ENCODE results near the gene OSBPL3.

DNA sequence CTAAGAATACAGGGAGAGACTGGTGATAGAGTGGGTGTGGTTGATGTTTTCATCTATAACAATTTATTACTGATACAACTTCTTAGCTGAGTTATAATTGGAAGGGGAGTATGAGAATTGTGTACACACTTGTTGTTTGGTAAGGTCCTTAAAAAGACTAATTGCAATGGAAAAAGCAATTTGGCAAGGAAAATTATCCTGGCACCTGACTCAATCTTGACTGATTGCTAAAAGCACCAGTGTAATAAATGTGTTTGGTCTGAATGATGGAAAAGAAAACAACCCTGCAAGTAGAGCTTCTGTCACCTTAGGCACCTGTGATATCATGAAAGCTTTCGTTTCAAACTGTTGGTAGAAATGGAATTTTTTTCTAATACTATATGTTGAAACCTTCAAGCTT, 216.0 kb downstream of the OSBPL3 start:
- TF ChIP-seq, protein P1, sequence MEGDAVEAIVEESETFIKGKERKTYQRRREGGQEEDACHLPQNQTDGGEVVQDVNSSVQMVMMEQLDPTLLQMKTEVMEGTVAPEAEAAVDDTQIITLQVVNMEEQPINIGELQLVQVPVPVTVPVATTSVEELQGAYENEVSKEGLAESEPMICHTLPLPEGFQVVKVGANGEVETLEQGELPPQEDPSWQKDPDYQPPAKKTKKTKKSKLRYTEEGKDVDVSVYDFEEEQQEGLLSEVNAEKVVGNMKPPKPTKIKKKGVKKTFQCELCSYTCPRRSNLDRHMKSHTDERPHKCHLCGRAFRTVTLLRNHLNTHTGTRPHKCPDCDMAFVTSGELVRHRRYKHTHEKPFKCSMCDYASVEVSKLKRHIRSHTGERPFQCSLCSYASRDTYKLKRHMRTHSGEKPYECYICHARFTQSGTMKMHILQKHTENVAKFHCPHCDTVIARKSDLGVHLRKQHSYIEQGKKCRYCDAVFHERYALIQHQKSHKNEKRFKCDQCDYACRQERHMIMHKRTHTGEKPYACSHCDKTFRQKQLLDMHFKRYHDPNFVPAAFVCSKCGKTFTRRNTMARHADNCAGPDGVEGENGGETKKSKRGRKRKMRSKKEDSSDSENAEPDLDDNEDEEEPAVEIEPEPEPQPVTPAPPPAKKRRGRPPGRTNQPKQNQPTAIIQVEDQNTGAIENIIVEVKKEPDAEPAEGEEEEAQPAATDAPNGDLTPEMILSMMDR (IDR thresholded peaks at IDR 0.05), result no peak
- no peak for TF ChIP-seq POLR2A (IDR thresholded peaks at IDR 0.05)

Measured in heart left ventricle (tissue), 13 donors.